Osteoblast (primary cell): ENCODE measurements around the gene RASD1. TPM values are rescaled to one million over a fixed set of nuclear protein-coding genes. Genes with fewer than 3 reads are reported as not detected.

ENCODE experiments used
- DNase-seq: peaks from one replicate; pipeline ENCODE4 v3.0.0; 2011; ENCODE audit warnings: low spot score, mixed read lengths; ENCODE audit not compliant: insufficient read length; ENCODE audit errors: missing footprints
- H2AFZ ChIP-seq: 2 replicates; pipeline ENCODE4 v1.6.0; 2011; ENCODE audit warnings: mild to moderate bottlenecking, low read length
- H3K27ac ChIP-seq: 2 replicates; pipeline ENCODE4 v1.5.1; 2011; ENCODE audit warnings: mild to moderate bottlenecking, low read depth, low read length, moderate library complexity
- H3K27me3 ChIP-seq: 2 replicates; pipeline ENCODE4 v1.6.0; 2012; ENCODE audit warnings: mild to moderate bottlenecking, control low read depth, inconsistent platforms, low read length, moderate library complexity; ENCODE audit not compliant: insufficient read depth
- H3K36me3 ChIP-seq: 2 replicates; pipeline ENCODE4 v1.5.1; 2011; ENCODE audit warnings: mild to moderate bottlenecking, low read length, control low read depth, moderate library complexity; ENCODE audit not compliant: insufficient read depth
- H3K4me1 ChIP-seq: 2 replicates; pipeline ENCODE4 v1.5.1; 2011; ENCODE audit warnings: mild to moderate bottlenecking, low read length, control low read depth, moderate library complexity; ENCODE audit not compliant: insufficient read depth
- H3K4me2 ChIP-seq: 2 replicates; pipeline ENCODE4 v1.6.0; 2011; ENCODE audit warnings: mild to moderate bottlenecking, low read length; ENCODE audit not compliant: insufficient read depth
- H3K4me3 ChIP-seq: fragments of 200-600 bp; sonication (generic); 3 replicates; pipeline ENCODE4 v1.5.1; 2012; ENCODE audit warnings: mild to moderate bottlenecking, low read length, inconsistent platforms; ENCODE audit not compliant: insufficient read depth
- H3K79me2 ChIP-seq: 2 replicates; pipeline ENCODE4 v1.6.0; 2012; ENCODE audit warnings: mild to moderate bottlenecking, low read length, control low read depth, inconsistent platforms; ENCODE audit not compliant: insufficient read depth
- H3K9me3 ChIP-seq: 2 replicates; pipeline ENCODE4 v1.5.1; 2011; ENCODE audit warnings: low read depth, low read length, control low read depth
- H4K20me1 ChIP-seq: 2 replicates; pipeline ENCODE4 v1.6.0; 2012; ENCODE audit warnings: mild to moderate bottlenecking, low read length, control low read depth; ENCODE audit not compliant: insufficient read depth
- total RNA-seq: library from RNA; depleted of rRNA; stranded (reverse); fragments of >200 nt; gene quantifications from 2 replicates; pipeline ENCODE4 v1.2.3, GENCODE V29; 2012
- TF ChIP-seq, protein P1 (sequence below): IDR thresholded peaks from 2 replicates; pipeline ENCODE4 v1.5.1; 2011; ENCODE audit warnings: mild to moderate bottlenecking, low read depth, low read length, moderate library complexity; ENCODE audit errors: extremely low read depth

The RASD1 gene
- total RNA-seq, 1 donor: 13.8 TPM

DNA sequence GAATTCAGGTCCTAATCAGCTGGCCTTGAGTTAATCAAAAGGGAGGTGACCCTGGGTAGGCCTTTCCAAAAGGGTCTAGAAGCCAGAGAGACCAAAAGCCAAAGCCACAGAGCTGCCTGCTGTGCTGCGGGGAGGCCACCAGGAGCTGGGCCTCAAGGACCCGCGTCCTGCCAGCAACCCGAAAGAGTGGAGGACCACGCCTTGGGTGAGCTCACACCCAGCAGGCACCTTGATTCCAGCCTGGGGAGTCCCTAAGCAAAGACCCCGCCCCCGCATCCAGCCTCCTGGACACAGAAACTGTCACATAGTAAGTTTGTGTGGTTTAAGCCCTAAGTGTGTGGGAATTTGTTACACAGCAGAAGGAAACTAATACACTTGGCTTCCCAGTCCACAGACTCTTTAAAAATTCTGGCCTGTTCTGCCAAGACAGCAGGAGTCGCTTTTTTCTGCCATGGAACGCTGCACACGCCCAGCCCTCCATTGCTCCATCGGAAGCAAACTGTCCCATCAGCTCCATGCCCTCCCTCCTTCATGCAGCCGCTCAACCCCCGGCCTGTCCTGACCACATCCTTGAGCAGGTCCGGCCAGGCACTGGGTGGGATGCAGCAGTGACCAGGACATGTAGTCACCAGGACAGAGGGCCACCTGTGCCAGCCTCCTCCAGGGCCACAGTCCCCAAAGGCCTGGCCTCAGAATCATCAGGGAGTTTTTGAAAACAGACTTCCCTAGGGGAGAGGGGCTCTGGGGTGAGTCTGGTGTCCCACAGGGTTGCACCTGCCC, 20.9 kb upstream of the RASD1 start:
- Histone ChIP-seq H3K9me3 (no peaks in the 10 kb centered on the region), H3K27me3 (no peaks in the 10 kb centered on the region), H3K4me1 (peaks cover 35% of the 10 kb centered on the region), H3K36me3 (no peaks in the 10 kb centered on the region), H3K4me3 (no peak overlapping the region), H3K79me2 (no peaks in the 10 kb centered on the region), H2AFZ (no peak overlapping the region), H3K27ac (peak overlapping the region; percentile 93), H4K20me1 (no peaks in the 10 kb centered on the region), H3K4me2 (no peak overlapping the region)
- peak; percentile 48 for DNase-seq
- TF ChIP-seq, protein P1, sequence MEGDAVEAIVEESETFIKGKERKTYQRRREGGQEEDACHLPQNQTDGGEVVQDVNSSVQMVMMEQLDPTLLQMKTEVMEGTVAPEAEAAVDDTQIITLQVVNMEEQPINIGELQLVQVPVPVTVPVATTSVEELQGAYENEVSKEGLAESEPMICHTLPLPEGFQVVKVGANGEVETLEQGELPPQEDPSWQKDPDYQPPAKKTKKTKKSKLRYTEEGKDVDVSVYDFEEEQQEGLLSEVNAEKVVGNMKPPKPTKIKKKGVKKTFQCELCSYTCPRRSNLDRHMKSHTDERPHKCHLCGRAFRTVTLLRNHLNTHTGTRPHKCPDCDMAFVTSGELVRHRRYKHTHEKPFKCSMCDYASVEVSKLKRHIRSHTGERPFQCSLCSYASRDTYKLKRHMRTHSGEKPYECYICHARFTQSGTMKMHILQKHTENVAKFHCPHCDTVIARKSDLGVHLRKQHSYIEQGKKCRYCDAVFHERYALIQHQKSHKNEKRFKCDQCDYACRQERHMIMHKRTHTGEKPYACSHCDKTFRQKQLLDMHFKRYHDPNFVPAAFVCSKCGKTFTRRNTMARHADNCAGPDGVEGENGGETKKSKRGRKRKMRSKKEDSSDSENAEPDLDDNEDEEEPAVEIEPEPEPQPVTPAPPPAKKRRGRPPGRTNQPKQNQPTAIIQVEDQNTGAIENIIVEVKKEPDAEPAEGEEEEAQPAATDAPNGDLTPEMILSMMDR: no peak

DNA sequence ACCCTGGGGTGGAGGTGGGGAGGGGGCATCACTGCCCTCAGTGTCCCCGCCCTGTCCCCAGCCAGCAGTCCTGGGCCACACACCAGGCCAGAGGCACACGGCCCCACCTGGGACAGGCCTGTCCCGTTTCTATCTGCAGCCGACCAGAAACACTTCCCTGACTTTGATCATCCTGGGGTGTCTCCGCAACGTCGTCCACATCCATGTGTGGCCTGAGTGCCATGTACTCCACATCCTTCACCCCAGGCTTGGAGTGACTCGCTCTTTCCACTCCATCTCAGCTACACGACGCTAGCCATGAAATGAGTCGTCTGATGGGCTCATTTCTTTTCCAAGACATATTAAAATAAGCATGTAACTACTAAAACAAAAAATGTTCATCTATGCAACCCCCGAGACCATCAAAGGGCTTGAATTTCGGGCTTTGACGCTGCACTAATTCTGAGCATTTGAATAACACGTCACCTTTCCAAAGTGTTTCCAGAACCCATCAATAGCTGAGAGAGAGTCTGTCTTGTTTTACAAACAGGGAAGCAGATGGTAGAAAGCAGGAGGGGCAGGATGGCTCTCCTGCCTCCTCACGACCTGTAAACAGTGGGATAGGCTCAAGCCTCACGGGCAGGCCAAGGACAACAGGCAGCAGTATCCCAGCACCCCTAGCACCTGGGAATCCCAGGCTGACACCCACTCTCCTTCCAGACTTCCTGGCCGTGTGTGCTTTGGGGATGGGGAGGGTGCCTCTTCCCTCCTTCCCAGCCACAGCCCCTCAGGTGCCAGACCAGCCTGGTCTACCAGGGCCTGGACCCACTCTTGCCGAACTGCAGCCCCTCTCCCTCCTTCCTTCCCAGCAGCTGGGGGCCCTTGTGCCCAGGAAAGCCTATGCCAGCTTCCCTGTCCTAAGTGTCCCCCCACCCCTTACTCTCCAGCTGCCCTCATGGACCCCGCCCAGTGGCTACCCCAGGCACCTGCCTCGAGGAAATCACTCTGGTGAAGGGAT, 20.0 kb upstream of the RASD1 start:
- no peaks in the 10 kb centered on the region for H4K20me1 ChIP-seq
- peak overlapping the region; percentile 93 for H3K27ac ChIP-seq

DNA sequence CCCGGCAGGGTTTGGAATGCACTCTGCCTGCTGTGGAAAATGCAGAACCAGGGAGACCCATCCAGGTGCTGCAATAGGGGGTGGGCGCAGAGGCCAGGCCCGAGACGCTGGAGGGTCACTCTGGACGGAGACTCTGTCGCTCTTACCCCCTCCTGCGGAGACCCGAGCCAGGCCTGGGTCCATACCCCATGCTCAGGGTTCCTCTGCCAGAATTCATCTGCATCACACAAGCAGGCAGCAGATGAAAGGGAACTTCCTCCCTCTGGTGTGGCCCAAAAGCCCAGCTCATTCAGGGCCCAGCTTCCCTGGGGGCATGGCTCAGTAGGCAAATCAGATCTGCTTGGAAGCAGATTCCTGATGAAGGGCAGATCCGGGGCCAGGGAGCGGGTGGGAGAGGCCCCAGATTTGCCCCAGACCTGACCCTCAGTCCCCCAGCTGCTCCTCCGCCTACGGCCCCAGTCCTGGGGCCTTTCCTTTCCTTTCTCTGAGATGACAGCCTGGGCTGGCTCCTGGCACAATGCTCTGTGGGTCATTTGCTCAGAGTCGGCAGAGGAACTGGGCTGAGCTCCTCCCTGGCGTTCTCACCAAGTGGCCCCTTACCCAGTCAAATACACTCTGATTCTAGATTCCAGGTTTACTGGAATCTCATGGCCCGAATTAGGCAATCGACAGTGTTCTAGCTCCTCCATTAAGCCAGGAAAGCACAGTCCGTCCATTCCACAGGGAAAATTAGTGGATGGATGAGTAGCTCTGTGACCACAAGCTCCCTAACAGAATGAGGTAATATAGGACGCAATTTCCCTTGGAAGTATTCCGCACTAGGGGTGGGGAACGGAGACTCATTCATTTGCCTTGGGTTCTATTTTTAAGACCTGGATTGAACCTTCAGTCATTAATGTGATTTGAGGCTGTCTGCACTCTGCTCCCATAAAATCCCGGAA, 19.1 kb upstream of the RASD1 start:
- DNase-seq: peak; percentile 97
- H3K4me2 ChIP-seq: peak overlapping the region; percentile 72

More for the DNA sequence above, 20.0 kb upstream of the RASD1 start:
- no peaks in the 10 kb centered on the region for H3K79me2 ChIP-seq
- H3K4me2 ChIP-seq: peak overlapping the region; percentile 72
- peaks cover 44% of the 10 kb centered on the region for H3K4me1 ChIP-seq
- H3K27me3 ChIP-seq: no peaks in the 10 kb centered on the region
- H2AFZ ChIP-seq: peak overlapping the region; percentile 89
- H3K9me3 ChIP-seq: no peaks in the 10 kb centered on the region
- no peaks in the 10 kb centered on the region for H3K36me3 ChIP-seq
- DNase-seq: peak; percentile 95
- TF ChIP-seq, protein P1: no peak
- no peak overlapping the region for H3K4me3 ChIP-seq

More for the DNA sequence above, 19.1 kb upstream of the RASD1 start:
- Histone ChIP-seq H3K27ac (peak overlapping the region; percentile 93), H3K27me3 (no peaks in the 10 kb centered on the region), H3K79me2 (no peaks in the 10 kb centered on the region), H3K9me3 (no peaks in the 10 kb centered on the region), H3K36me3 (no peaks in the 10 kb centered on the region), H4K20me1 (no peaks in the 10 kb centered on the region), H2AFZ (peak overlapping the region; percentile 89), H3K4me1 (peaks cover 44% of the 10 kb centered on the region), H3K4me3 (peak overlapping the region; percentile 32)
- TF ChIP-seq, protein P1: no peak
